ENCODE measurements around the gene QPCT. TPM values are rescaled to one million over a fixed set of nuclear protein-coding genes. Genes with fewer than 3 reads are reported as not detected.

The QPCT gene
- total RNA-seq, 4 donors from 2014 or later, result 33.4 to 88.1 (median 56.0) TPM

- no peak overlapping the region for H3K4me3 ChIP-seq (ENCODE audit: low read depth, poor library complexity, severe bottlenecking)
- TF ChIP-seq, protein P1, sequence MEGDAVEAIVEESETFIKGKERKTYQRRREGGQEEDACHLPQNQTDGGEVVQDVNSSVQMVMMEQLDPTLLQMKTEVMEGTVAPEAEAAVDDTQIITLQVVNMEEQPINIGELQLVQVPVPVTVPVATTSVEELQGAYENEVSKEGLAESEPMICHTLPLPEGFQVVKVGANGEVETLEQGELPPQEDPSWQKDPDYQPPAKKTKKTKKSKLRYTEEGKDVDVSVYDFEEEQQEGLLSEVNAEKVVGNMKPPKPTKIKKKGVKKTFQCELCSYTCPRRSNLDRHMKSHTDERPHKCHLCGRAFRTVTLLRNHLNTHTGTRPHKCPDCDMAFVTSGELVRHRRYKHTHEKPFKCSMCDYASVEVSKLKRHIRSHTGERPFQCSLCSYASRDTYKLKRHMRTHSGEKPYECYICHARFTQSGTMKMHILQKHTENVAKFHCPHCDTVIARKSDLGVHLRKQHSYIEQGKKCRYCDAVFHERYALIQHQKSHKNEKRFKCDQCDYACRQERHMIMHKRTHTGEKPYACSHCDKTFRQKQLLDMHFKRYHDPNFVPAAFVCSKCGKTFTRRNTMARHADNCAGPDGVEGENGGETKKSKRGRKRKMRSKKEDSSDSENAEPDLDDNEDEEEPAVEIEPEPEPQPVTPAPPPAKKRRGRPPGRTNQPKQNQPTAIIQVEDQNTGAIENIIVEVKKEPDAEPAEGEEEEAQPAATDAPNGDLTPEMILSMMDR (IDR thresholded peaks at IDR 0.05), result no peak
- TF ChIP-seq POLR2A (IDR thresholded peaks at IDR 0.05), result no peak
- no peak for DNase-seq (ENCODE audit: low spot score in 2 of 2)
- intact Hi-C loops (cut with DNase I; ENCODE audit: low total_unique reads), result no loop called here
- 64 to 67% methylated on average over 2 of the region's 2 CpGs for WGBS, 2 donors
Observed at GRCh38 chr2:37365669-37366068, 21.2 kb downstream of the QPCT start.

GRCh38 chr2:37366773-37367172 lies 22.3 kb downstream of the QPCT start:
- no peak overlapping the region for H3K4me3 ChIP-seq (ENCODE audit: low read depth, poor library complexity, severe bottlenecking)
- TF ChIP-seq, protein P1 (IDR thresholded peaks at IDR 0.05), result no peak
- TF ChIP-seq POLR2A (IDR thresholded peaks at IDR 0.05), result no peak
- no peak for DNase-seq (ENCODE audit: low spot score in 2 of 2)
- intact Hi-C loops (cut with DNase I; ENCODE audit: low total_unique reads), result no loop called here
- WGBS, 2 donors, result 57 to 67% methylated on average over 4 of the region's 4 CpGs

DNA sequence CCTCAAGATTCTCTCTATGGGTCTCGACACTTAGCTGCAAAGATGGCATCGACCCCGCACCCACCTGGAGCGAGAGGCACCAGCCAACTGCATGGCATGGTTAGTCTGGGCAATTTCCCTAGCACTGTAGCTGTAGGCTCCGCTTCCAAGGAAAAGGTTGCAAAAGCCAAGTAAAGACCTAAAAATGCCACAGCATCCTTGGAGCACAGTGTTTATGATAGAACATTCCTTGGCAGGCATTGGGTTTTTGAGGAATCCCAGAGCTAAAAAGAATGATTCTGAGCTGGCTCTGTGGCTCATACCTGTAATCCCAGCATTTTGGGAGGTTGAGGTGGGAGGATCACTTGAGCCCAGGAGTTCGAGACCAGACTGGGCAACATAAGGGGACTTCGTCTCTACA lies 22.9 kb downstream of the QPCT start:
- intact Hi-C loops (cut with DNase I; ENCODE audit: low total_unique reads), result no loop called here
- 91 to 93% methylated on average over 7 of the region's 7 CpGs for WGBS, 2 donors
- TF ChIP-seq, protein P1 (IDR thresholded peaks at IDR 0.05), result no peak
- no peak for TF ChIP-seq POLR2A (IDR thresholded peaks at IDR 0.05)
- H3K4me3 ChIP-seq (ENCODE audit: low read depth, poor library complexity, severe bottlenecking), result no peak overlapping the region
- no peak for DNase-seq (ENCODE audit: low spot score in 2 of 2)

GRCh38 chr2:37367984-37368383 lies 23.6 kb downstream of the QPCT start:
- 94% methylated on average over 2 of the region's 2 CpGs for WGBS, 2 donors
- TF ChIP-seq POLR2A (IDR thresholded peaks at IDR 0.05), result no peak
- TF ChIP-seq, protein P1 (IDR thresholded peaks at IDR 0.05), result no peak

GRCh38 chr2:37370666-37371065 lies 26.2 kb downstream of the QPCT start:
- intact Hi-C loops (cut with DNase I; ENCODE audit: low total_unique reads), result no loop called here
- TF ChIP-seq, protein P1 (IDR thresholded peaks at IDR 0.05), result no peak
- TF ChIP-seq POLR2A (IDR thresholded peaks at IDR 0.05), result no peak
- no peak for DNase-seq (ENCODE audit: low spot score in 2 of 2)
- 70 to 85% methylated on average over 1 of the region's 1 CpG for WGBS, 2 donors
- no peak overlapping the region for H3K4me3 ChIP-seq (ENCODE audit: low read depth, poor library complexity, severe bottlenecking)

More at GRCh38 chr2:37367984-37368383, 23.6 kb downstream of the QPCT start:
- no peak for DNase-seq (ENCODE audit: low spot score in 2 of 2)
- intact Hi-C loops (cut with DNase I; ENCODE audit: low total_unique reads), result no loop called here
- no peak overlapping the region for H3K4me3 ChIP-seq (ENCODE audit: low read depth, poor library complexity, severe bottlenecking)

GRCh38 chr2:37372000-37372399 lies 27.6 kb downstream of the QPCT start:
- TF ChIP-seq POLR2A (IDR thresholded peaks at IDR 0.05), result no peak
- TF ChIP-seq, protein P1 (IDR thresholded peaks at IDR 0.05), result no peak
- intact Hi-C loops (cut with DNase I; ENCODE audit: low total_unique reads), result no loop called here
- DNase-seq (ENCODE audit: low spot score in 2 of 2), result no peak
- no peak overlapping the region for H3K4me3 ChIP-seq (ENCODE audit: low read depth, poor library complexity, severe bottlenecking)

Data from lower leg skin (tissue), 4 donors.